ENCODE results near the gene CALML6.

CALML6 gene

GRCh38 chr1:1964811-1965210, 49.8 kb downstream of the CALML6 start:
- DNase-seq (ENCODE audit: low read depth in 2 of 2): no peak

GRCh38 chr1:1965546-1965945, 50.5 kb downstream of the CALML6 start:
- no peak for DNase-seq (ENCODE audit: low read depth in 2 of 2)

DNA sequence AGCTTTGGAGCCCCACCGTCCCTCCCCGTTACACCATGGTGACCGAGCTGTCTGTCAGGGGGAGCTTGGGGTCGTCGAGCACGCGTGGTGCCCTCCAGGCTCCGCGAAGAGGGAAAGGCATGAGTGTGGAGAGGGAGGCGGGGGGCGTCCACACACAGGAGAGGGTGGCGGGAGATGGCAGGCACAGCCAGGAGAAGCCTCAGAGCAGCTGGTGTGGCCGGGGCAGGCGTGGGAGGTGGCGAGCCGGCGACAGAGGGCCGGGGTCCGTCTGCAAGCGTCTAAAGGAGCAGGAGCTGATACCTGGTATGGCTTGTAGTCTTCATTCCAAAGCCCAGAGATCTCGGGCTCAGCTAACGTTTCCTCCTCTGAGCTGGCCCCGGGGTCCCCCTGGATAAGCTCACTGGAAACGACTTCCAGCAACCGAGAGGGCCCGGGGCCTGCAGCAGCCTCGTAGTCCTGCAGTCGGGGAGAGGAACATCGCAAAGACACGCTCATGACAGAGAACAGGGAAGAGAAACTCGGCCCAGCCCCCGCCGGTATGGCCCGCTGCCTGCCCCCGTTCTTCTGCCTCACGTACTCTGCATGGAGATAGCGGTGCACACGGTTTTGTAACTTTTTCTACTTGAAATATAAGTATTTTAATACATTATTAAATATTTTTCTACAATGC, 51.1 kb downstream of the CALML6 start:
- DNase-seq (ENCODE audit: low read depth in 2 of 2): no peak

All from stimulated activated CD8-positive, alpha-beta memory T cell treated with anti-CD3 and anti-CD28 coated beads, Interleukin-15, amount 100 ng/mL, for 4 hours (primary cell).